ENCODE results near the gene MOV10L1.

Gene MOV10L1

GRCh38 chr22:50053861-50054260 lies 35.9 kb upstream of the MOV10L1 start:
- CTCF ChIA-PET = no interaction called here
- Mint-ChIP-seq H3K9me3 (peaks cover 7% of the 10 kb centered on the region), H3K4me3 (no peak overlapping the region), H3K4me1 (no peaks in the 10 kb centered on the region), H3K36me3 (no peaks in the 10 kb centered on the region), H3K27ac (no peak overlapping the region), H3K27me3 (peaks cover 42% of the 10 kb centered on the region)
- DNase-seq = no peak

GRCh38 chr22:50056214-50056972 lies 33.4 kb upstream of the MOV10L1 start:
- Mint-ChIP-seq H3K36me3 (no peaks in the 10 kb centered on the region), H3K4me1 (no peaks in the 10 kb centered on the region), H3K27ac (peak overlapping the region; percentile 28), H3K4me3 (no peak overlapping the region), H3K27me3 (peaks cover 65% of the 10 kb centered on the region), H3K9me3 (peaks cover 7% of the 10 kb centered on the region)
- DNase-seq = no peak
- CTCF ChIA-PET = no interaction called here

GRCh38 chr22:50057278-50058060 lies 32.3 kb upstream of the MOV10L1 start:
- H3K36me3 Mint-ChIP-seq = no peaks in the 10 kb centered on the region
- no peaks in the 10 kb centered on the region for H3K4me1 Mint-ChIP-seq
- H3K4me3 Mint-ChIP-seq = no peak overlapping the region
- CTCF ChIA-PET = no interaction called here
- H3K27me3 Mint-ChIP-seq = peaks cover 68% of the 10 kb centered on the region
- peaks cover 7% of the 10 kb centered on the region for H3K9me3 Mint-ChIP-seq
- DNase-seq = no peak
- no peak overlapping the region for H3K27ac Mint-ChIP-seq

- no peaks in the 10 kb centered on the region for H3K36me3 Mint-ChIP-seq
- peaks cover 5% of the 10 kb centered on the region for H3K9me3 Mint-ChIP-seq
- DNase-seq = no peak
- no peak within 1 kb of the TSS for H3K27ac Mint-ChIP-seq
- H3K4me1 Mint-ChIP-seq = no peaks in the 10 kb centered on the region
- H3K27me3 Mint-ChIP-seq = peaks cover 68% of the 10 kb centered on the region
- CTCF ChIA-PET = no interaction called here
- no peak within 1 kb of the TSS for H3K4me3 Mint-ChIP-seq
These were observed 31.5 kb upstream of the MOV10L1 start, which contains the start of gene TTLL8 for GRCh38 chr22:50058061-50058905. TSS of gene TTLL8 (minus strand) at chr22:50058298.

- Mint-ChIP-seq H3K9me3 (no peaks in the 10 kb centered on the region), H3K36me3 (no peaks in the 10 kb centered on the region), H3K4me1 (no peaks in the 10 kb centered on the region), H3K27me3 (peaks cover 64% of the 10 kb centered on the region), H3K27ac (no peak overlapping the region), H3K4me3 (no peak overlapping the region)
- CTCF ChIA-PET = no interaction called here
- no peak for DNase-seq
These were observed 30.6 kb upstream of the MOV10L1 start for GRCh38 chr22:50058906-50059880.

GRCh38 chr22:50059881-50060262 lies 29.9 kb upstream of the MOV10L1 start:
- CTCF ChIA-PET = no interaction called here
- Mint-ChIP-seq H3K27ac (no peak overlapping the region), H3K4me3 (no peak overlapping the region), H3K9me3 (no peaks in the 10 kb centered on the region), H3K4me1 (no peaks in the 10 kb centered on the region), H3K36me3 (no peaks in the 10 kb centered on the region), H3K27me3 (peaks cover 59% of the 10 kb centered on the region)
- no peak for DNase-seq

- DNase-seq = no peak
- H3K4me1 Mint-ChIP-seq = no peaks in the 10 kb centered on the region
- H3K27me3 Mint-ChIP-seq = peaks cover 52% of the 10 kb centered on the region
- CTCF ChIA-PET = no interaction called here
- no peaks in the 10 kb centered on the region for H3K36me3 Mint-ChIP-seq
- H3K4me3 Mint-ChIP-seq = no peak overlapping the region
- H3K27ac Mint-ChIP-seq = no peak overlapping the region
- H3K9me3 Mint-ChIP-seq = no peaks in the 10 kb centered on the region
These were observed 29.2 kb upstream of the MOV10L1 start for GRCh38 chr22:50060441-50061140.

GRCh38 chr22:50061141-50061823 lies 28.5 kb upstream of the MOV10L1 start:
- Mint-ChIP-seq H3K4me3 (no peak overlapping the region), H3K36me3 (no peaks in the 10 kb centered on the region), H3K9me3 (no peaks in the 10 kb centered on the region), H3K4me1 (no peaks in the 10 kb centered on the region), H3K27ac (no peak overlapping the region), H3K27me3 (peaks cover 45% of the 10 kb centered on the region)
- DNase-seq = no peak
- CTCF ChIA-PET = no interaction called here

GRCh38 chr22:50061824-50062355 lies 27.9 kb upstream of the MOV10L1 start:
- H3K4me1 Mint-ChIP-seq = no peaks in the 10 kb centered on the region
- H3K36me3 Mint-ChIP-seq = no peaks in the 10 kb centered on the region
- CTCF ChIA-PET = no interaction called here
- no peaks in the 10 kb centered on the region for H3K9me3 Mint-ChIP-seq
- no peak overlapping the region for H3K4me3 Mint-ChIP-seq
- H3K27me3 Mint-ChIP-seq = peaks cover 39% of the 10 kb centered on the region
- no peak overlapping the region for H3K27ac Mint-ChIP-seq
- no peak for DNase-seq

GRCh38 chr22:50062509-50063135 lies 27.2 kb upstream of the MOV10L1 start:
- Mint-ChIP-seq H3K27ac (no peak overlapping the region), H3K27me3 (peaks cover 34% of the 10 kb centered on the region), H3K9me3 (no peaks in the 10 kb centered on the region), H3K4me1 (no peaks in the 10 kb centered on the region), H3K36me3 (no peaks in the 10 kb centered on the region), H3K4me3 (no peak overlapping the region)
- DNase-seq = no peak
- CTCF ChIA-PET = no interaction called here

- H3K27me3 Mint-ChIP-seq = peaks cover 30% of the 10 kb centered on the region
- H3K4me1 Mint-ChIP-seq = no peaks in the 10 kb centered on the region
- H3K36me3 Mint-ChIP-seq = no peaks in the 10 kb centered on the region
- no peak for DNase-seq
- H3K27ac Mint-ChIP-seq = no peak overlapping the region
- no peaks in the 10 kb centered on the region for H3K9me3 Mint-ChIP-seq
- H3K4me3 Mint-ChIP-seq = no peak overlapping the region
- CTCF ChIA-PET = no interaction called here
These were observed 26.0 kb upstream of the MOV10L1 start for GRCh38 chr22:50063589-50064393.

Measured in activated naive CD4-positive, alpha-beta T cell treated with anti-CD3 and anti-CD28 coated beads, Interleukin-2, amount 10 ng/mL, durations not matched to agents 7 days and 5 days (primary cell).